Chondrocyte (in vitro differentiated cells): Measurements from ENCODE around the gene ESD. TPM values are rescaled to one million over a fixed set of nuclear protein-coding genes. Genes with fewer than 3 reads are reported as not detected.

ENCODE experiments used
- DNase-seq: peaks from one replicate; pipeline ENCODE4 v3.0.0; 2021; ENCODE audit warnings: mixed read lengths, low spot score
- H3K27ac Mint-ChIP-seq: one replicate; pipeline ENCODE4 v1.8.0; 2021; ENCODE audit warnings: mild to moderate bottlenecking, moderate library complexity, mixed read lengths; ENCODE audit not compliant: unreplicated experiment
- H3K27me3 Mint-ChIP-seq: 2 replicates; pipeline ENCODE4 v1.8.0; 2021; ENCODE audit warnings: low read depth, mixed read lengths
- H3K36me3 Mint-ChIP-seq: 2 replicates; pipeline ENCODE4 v1.8.0; 2021; ENCODE audit warnings: low read depth, mixed read lengths
- H3K4me1 Mint-ChIP-seq: 2 replicates; pipeline ENCODE4 v1.8.0; 2021; ENCODE audit warnings: low read depth, mild to moderate bottlenecking, mixed read lengths
- H3K4me3 Mint-ChIP-seq: one replicate; pipeline ENCODE4 v1.8.0; 2021; ENCODE audit warnings: mild to moderate bottlenecking, moderate library complexity, mixed read lengths; ENCODE audit not compliant: unreplicated experiment
- H3K9me3 Mint-ChIP-seq: 2 replicates; pipeline ENCODE4 v1.8.0; 2021; ENCODE audit warnings: low read depth, mixed read lengths
- CTCF ChIP-seq: fragments of 200-600 bp; sonication (generic); IDR thresholded peaks from 2 replicates; pipeline ENCODE4 v1.5.0; 2021; ENCODE audit warnings: antibody characterized with exemption, mild to moderate bottlenecking, moderate library complexity
- total RNA-seq: library from RNA; stranded (reverse); gene quantifications from 3 replicates; pipeline ENCODE4 v1.2.1, GENCODE V29; 2021

ESD gene
- total RNA-seq, 1 donor from 2014 or later: 94.7 TPM

DNA sequence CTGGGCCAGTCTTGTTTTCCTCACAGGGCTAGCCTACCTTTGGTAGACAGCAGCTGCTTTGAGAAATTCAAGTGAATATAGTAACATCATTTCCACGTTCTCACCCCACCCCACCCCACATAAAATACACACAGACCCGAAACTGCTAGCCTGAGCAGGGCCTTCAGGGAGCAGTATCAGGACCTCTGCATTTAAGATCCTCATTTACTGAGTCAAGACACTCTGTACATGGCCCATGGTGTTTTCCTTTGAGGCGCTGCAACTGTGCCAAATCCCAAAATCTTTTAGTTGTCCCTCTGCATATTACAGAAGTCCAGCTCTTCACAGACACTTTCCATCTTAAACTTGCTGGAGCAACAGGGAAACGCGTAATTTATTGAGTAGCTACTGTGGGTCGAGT, 43.0 kb downstream of the ESD start:
- no peak for DNase-seq
- TF ChIP-seq CTCF: no peak
- Mint-ChIP-seq H3K4me3 (no peak overlapping the region), H3K27me3 (no peaks in the 10 kb centered on the region), H3K9me3 (no peaks in the 10 kb centered on the region), H3K4me1 (peaks cover 24% of the 10 kb centered on the region), H3K36me3 (peaks cover 5% of the 10 kb centered on the region), H3K27ac (no peak overlapping the region)

- Mint-ChIP-seq H3K27ac (no peak overlapping the region), H3K4me3 (no peak overlapping the region), H3K4me1 (peaks cover 24% of the 10 kb centered on the region), H3K36me3 (peaks cover 5% of the 10 kb centered on the region), H3K27me3 (no peaks in the 10 kb centered on the region), H3K9me3 (no peaks in the 10 kb centered on the region)
- TF ChIP-seq CTCF: no peak
- no peak for DNase-seq
These were observed 43.8 kb downstream of the ESD start for GRCh38 chr13:46753137-46753536.

- no peak overlapping the region for H3K4me3 Mint-ChIP-seq
- H3K36me3 Mint-ChIP-seq: peaks cover 7% of the 10 kb centered on the region
- H3K9me3 Mint-ChIP-seq: no peaks in the 10 kb centered on the region
- no peak for DNase-seq
- H3K27ac Mint-ChIP-seq: no peak overlapping the region
- H3K4me1 Mint-ChIP-seq: peaks cover 23% of the 10 kb centered on the region
- no peaks in the 10 kb centered on the region for H3K27me3 Mint-ChIP-seq
- TF ChIP-seq CTCF: no peak
These were observed 44.9 kb downstream of the ESD start for GRCh38 chr13:46751811-46752635.

- no peak for TF ChIP-seq CTCF
- Mint-ChIP-seq H3K4me1 (peaks cover 19% of the 10 kb centered on the region), H3K9me3 (no peaks in the 10 kb centered on the region), H3K36me3 (peaks cover 19% of the 10 kb centered on the region), H3K27ac (peak overlapping the region; percentile 45), H3K4me3 (no peak overlapping the region), H3K27me3 (no peaks in the 10 kb centered on the region)
- DNase-seq: no peak
These were observed 47.0 kb downstream of the ESD start for GRCh38 chr13:46749951-46750350.

GRCh38 chr13:46748300-46748699, 48.7 kb downstream of the ESD start:
- Mint-ChIP-seq H3K4me1 (peaks cover 21% of the 10 kb centered on the region), H3K36me3 (peaks cover 22% of the 10 kb centered on the region), H3K4me3 (no peak overlapping the region), H3K27me3 (no peaks in the 10 kb centered on the region), H3K27ac (no peak overlapping the region), H3K9me3 (no peaks in the 10 kb centered on the region)
- TF ChIP-seq CTCF: no peak
- DNase-seq: no peak
